Measurements from ENCODE around the gene PDXK.

PDXK gene

GRCh38 chr21:43681650-43682049, 37.3 kb upstream of the PDXK start:
- no peaks in the 10 kb centered on the region for H3K9me3 Mint-ChIP-seq
- H3K4me3 Mint-ChIP-seq: no peak overlapping the region

GRCh38 chr21:43684424-43684823, 34.5 kb upstream of the PDXK start:
- Mint-ChIP-seq H3K27ac (no peak overlapping the region), H3K9me3 (no peaks in the 10 kb centered on the region), H3K36me3 (ENCODE audit: low read depth) (peaks cover 58% of the 10 kb centered on the region), H3K4me3 (no peak overlapping the region), H3K27me3 (ENCODE audit: low read depth) (no peaks in the 10 kb centered on the region), H3K4me1 (no peaks in the 10 kb centered on the region)
- TF ChIP-seq CTCF (IDR thresholded peaks at IDR 0.05; ENCODE audit: unreplicated experiment in 3 of 3): no peak

More at GRCh38 chr21:43681650-43682049, 37.3 kb upstream of the PDXK start:
- no peak for TF ChIP-seq CTCF (IDR thresholded peaks at IDR 0.05; ENCODE audit: unreplicated experiment in 3 of 3)
- H3K27me3 Mint-ChIP-seq (ENCODE audit: low read depth): no peaks in the 10 kb centered on the region
- H3K36me3 Mint-ChIP-seq (ENCODE audit: low read depth): peaks cover 72% of the 10 kb centered on the region
- H3K4me1 Mint-ChIP-seq: no peaks in the 10 kb centered on the region
- H3K27ac Mint-ChIP-seq: no peak overlapping the region

- H3K27ac Mint-ChIP-seq: no peak overlapping the region
- no peak for TF ChIP-seq CTCF (IDR thresholded peaks at IDR 0.05; ENCODE audit: unreplicated experiment in 3 of 3)
- peaks cover 54% of the 10 kb centered on the region for H3K36me3 Mint-ChIP-seq (ENCODE audit: low read depth)
- no peaks in the 10 kb centered on the region for H3K4me1 Mint-ChIP-seq
- H3K4me3 Mint-ChIP-seq: no peak overlapping the region
- H3K27me3 Mint-ChIP-seq (ENCODE audit: low read depth): peaks cover 3% of the 10 kb centered on the region
- H3K9me3 Mint-ChIP-seq: no peaks in the 10 kb centered on the region
Observed at GRCh38 chr21:43686811-43687565, 31.9 kb upstream of the PDXK start.

- no peak overlapping the region for H3K4me3 Mint-ChIP-seq
- TF ChIP-seq CTCF (IDR thresholded peaks at IDR 0.05; ENCODE audit: unreplicated experiment in 3 of 3): no peak
- H3K27me3 Mint-ChIP-seq (ENCODE audit: low read depth): peaks cover 3% of the 10 kb centered on the region
- peaks cover 51% of the 10 kb centered on the region for H3K36me3 Mint-ChIP-seq (ENCODE audit: low read depth)
- H3K9me3 Mint-ChIP-seq: no peaks in the 10 kb centered on the region
- H3K4me1 Mint-ChIP-seq: no peaks in the 10 kb centered on the region
- H3K27ac Mint-ChIP-seq: no peak overlapping the region
Observed at GRCh38 chr21:43687566-43688399, 31.1 kb upstream of the PDXK start.

GRCh38 chr21:43688906-43689305, 30.0 kb upstream of the PDXK start:
- peaks cover 53% of the 10 kb centered on the region for H3K36me3 Mint-ChIP-seq (ENCODE audit: low read depth)
- H3K27me3 Mint-ChIP-seq (ENCODE audit: low read depth): peaks cover 3% of the 10 kb centered on the region
- H3K4me1 Mint-ChIP-seq: no peaks in the 10 kb centered on the region
- no peak overlapping the region for H3K4me3 Mint-ChIP-seq
- no peak overlapping the region for H3K27ac Mint-ChIP-seq
- no peak for TF ChIP-seq CTCF (IDR thresholded peaks at IDR 0.05; ENCODE audit: unreplicated experiment in 3 of 3)
- H3K9me3 Mint-ChIP-seq: no peaks in the 10 kb centered on the region

Measured in nephron (organoid).